ENCODE data around the gene MYO9B. TPM values are rescaled to one million over a fixed set of nuclear protein-coding genes. Genes with fewer than 3 reads are reported as not detected.
"Not testable (repeated sequence)": the region's sequence is repeated elsewhere in the genome, so short reads cannot be mapped to it uniquely, and the experiment has no call there.

The MYO9B gene
- total RNA-seq, 1 donor from 2014 or later, result 33.2 TPM

- intact Hi-C loops (cut with DNase I), result loop anchor here (2.0 to 5.0 kb wide), 2 partner anchors 57 to 147 kb away; partner anchors contain the start of gene OCEL1
- DNase-seq (ENCODE audit: missing footprints) (peak; percentile 82), ATAC-seq (peak; percentile 55)
Measured at GRCh38 chr19:17079710-17080439, 4.3 kb downstream of the MYO9B start.

GRCh38 chr19:17080440-17080801 is 4.8 kb downstream of the MYO9B start:
- intact Hi-C loops (cut with DNase I), result loop anchor here (2.0 kb wide), 1 partner anchor 56 kb away; no protein-coding TSS in a partner anchor
- DNase-seq (ENCODE audit: missing footprints), result no peak
- no peak for ATAC-seq

GRCh38 chr19:17081672-17082630 is 6.4 kb downstream of the MYO9B start:
- no peak for DNase-seq (ENCODE audit: missing footprints)
- ATAC-seq, result no peak
- intact Hi-C loops (cut with DNase I), result loop anchor here (2.0 kb wide), 1 partner anchor 55 kb away; no protein-coding TSS in a partner anchor

DNA sequence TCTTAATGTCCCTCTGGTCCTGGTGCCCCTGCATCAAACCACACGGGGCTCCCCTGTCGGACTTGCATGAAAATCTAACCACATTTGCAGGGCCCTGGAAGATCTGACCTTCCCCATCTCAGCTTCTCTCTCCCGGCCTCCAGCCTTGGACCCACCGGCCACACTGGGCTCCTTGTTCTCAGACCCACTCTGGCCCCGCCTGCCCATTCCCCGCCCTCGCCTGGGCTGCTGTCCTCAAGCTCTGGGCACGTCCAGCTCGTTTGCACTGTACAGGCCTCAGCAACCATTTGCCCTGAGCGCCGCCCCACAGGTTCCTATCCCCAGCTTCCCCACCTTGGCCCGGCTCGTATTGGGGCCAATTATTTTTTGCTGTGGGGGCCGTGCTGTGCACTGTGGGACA is 10.5 kb downstream of the MYO9B start:
- ATAC-seq, result no peak
- intact Hi-C loops (cut with DNase I), result no loop called here

GRCh38 chr19:17086834-17087233 is 11.3 kb downstream of the MYO9B start:
- ATAC-seq (no peak), DNase-seq (ENCODE audit: missing footprints) (no peak)
- intact Hi-C loops (cut with DNase I), result no loop called here

More for the DNA sequence above, 10.5 kb downstream of the MYO9B start:
- DNase-seq (ENCODE audit: missing footprints), result no peak

- intact Hi-C loops (cut with DNase I), result no loop called here
- ATAC-seq (no peak), DNase-seq (ENCODE audit: missing footprints) (no peak)
Measured at GRCh38 chr19:17088552-17088951, 13.0 kb downstream of the MYO9B start.

- DNase-seq (ENCODE audit: missing footprints) (no peak), ATAC-seq (no peak)
- intact Hi-C loops (cut with DNase I), result no loop called here
Measured at GRCh38 chr19:17090583-17090982, 15.0 kb downstream of the MYO9B start.

DNA sequence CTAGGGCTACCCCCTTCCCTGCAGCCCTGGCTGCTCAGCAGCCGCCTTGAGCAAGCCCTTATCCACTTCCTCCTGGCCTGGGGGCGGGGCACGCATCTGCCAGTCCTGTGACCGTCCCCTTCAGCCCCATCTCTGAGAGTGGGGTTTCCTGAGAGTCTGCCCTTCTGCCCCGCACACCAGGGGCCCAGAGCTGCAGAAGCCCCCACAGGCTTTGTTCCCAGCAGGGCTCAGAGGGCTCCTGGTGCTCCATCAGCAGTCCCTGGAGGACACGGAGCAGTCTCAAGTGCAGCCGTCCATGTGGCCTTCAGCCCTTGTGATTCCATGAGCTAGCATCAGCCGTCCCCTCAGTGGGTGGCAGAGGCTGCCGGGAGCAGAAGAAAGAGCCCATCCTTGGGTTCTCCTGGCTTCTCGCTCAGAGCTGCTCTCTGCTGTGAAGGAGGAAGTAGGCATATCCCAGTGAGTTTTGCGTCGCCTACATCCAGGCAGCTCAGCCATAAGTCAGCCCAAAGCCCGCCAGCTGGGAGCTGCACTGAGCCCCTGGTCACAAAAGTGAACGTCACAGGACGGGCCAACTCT is 16.3 kb downstream of the MYO9B start:
- ATAC-seq, result no peak

DNA sequence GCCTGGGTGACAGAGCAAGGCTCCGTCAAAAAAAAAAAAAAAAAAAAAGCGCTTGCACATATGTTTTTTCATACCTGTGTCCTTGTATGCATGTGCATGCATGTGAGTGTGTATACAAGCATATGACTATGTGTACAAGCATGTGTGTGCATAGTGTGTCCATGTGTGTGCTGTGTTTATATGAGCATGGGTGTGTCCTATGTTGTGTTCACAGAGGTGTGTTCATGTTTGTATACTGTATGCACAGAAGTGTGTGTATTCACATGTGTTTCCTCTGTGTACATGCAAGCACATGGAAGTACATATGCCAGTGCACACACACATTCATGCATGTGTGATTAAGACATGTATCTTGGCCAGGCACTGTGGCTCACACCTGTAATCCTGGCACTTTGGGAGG is 17.1 kb downstream of the MYO9B start:
- DNase-seq (ENCODE audit: missing footprints) (no peak), ATAC-seq (no peak)
- intact Hi-C loops (cut with DNase I), result no loop called here

More for the DNA sequence above, 16.3 kb downstream of the MYO9B start:
- DNase-seq (ENCODE audit: missing footprints), result peak; percentile 89
- intact Hi-C loops (cut with DNase I), result no loop called here

GRCh38 chr19:17094694-17095093 is 19.1 kb downstream of the MYO9B start:
- DNase-seq (ENCODE audit: missing footprints); ATAC-seq; intact Hi-C loops (cut with DNase I): not testable (repeated sequence)

DNA sequence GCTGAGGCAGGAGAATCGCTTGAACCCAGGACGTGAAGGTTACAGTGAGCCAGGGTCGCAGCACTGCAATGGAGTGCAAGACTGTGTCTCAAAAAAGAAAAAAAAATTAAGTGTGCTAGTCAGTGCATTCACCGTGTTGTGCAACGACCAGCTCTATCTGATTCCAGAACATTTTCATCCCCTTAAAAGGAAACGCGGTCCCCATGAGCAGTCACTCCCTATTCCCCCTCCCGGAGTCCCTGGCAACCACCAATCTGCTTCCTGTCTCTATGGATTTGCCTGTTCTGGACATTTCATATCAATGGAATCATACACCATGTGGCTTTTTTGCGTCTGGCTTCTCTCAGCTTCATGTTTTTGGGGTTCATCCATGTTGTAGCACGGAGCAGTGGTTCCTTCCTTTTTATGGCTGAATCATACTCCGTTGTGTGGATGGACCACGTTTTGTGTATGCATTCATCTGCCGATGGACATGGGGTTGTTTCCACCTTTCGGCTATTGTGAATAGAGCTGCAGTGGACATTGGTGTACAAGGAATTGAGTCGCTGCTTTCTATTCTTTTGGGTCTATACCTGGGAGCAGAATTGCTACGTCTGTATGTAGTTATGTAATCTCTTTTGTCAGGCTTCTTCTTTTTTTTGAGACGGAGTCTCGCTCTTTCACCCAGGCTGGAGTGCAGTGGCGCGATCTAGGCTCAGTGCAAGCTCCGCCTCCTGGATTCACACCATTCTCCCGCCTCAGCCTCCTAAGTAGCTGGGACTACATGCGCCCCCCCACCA is 19.8 kb downstream of the MYO9B start:
- intact Hi-C loops (cut with DNase I), result no loop called here
- peak; percentile 88 for ATAC-seq
- DNase-seq (ENCODE audit: missing footprints), result no peak

GRCh38 chr19:17097593-17098126 is 22.1 kb downstream of the MYO9B start:
- intact Hi-C loops (cut with DNase I), result no loop called here

GRCh38 chr19:17098326-17098725 is 22.7 kb downstream of the MYO9B start:
- intact Hi-C loops (cut with DNase I), result no loop called here
- ATAC-seq (no peak), DNase-seq (ENCODE audit: missing footprints) (no peak)

More at GRCh38 chr19:17097593-17098126, 22.1 kb downstream of the MYO9B start:
- ATAC-seq, result peak; percentile 58
- no peak for DNase-seq (ENCODE audit: missing footprints)

DNA sequence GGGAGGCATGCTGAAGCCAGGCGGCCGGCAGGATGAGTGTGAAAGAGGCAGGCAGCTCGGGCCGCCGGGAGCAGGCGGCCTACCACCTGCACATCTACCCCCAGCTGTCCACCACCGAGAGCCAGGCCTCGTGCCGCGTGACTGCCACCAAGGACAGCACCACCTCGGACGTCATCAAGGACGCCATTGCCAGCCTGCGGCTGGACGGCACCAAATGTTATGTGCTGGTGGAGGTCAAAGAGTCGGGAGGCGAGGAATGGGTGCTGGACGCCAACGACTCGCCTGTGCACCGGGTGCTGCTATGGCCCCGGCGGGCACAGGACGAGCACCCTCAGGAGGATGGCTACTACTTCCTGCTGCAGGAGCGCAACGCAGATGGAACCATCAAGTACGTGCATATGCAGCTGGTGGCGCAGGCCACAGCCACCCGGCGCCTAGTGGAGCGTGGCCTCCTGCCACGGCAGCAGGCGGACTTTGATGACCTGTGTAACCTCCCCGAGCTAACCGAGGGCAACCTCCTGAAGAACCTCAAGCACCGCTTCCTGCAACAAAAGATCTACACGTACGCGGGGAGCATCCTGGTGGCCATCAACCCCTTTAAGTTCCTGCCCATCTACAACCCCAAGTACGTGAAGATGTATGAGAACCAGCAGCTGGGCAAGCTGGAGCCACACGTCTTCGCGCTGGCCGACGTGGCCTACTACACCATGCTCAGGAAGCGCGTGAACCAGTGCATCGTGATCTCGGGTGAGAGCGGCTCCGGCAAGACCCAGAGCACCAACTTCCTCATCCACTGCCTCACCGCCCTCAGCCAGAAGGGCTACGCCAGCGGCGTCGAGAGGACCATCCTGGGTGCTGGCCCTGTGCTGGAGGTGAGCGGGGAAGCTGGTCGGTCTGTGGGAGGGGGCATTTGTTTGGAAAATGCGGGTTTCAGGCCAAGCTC is 26.4 kb downstream of the MYO9B start:
- intact Hi-C loops (cut with DNase I), result no loop called here
- no peak for ATAC-seq

DNA sequence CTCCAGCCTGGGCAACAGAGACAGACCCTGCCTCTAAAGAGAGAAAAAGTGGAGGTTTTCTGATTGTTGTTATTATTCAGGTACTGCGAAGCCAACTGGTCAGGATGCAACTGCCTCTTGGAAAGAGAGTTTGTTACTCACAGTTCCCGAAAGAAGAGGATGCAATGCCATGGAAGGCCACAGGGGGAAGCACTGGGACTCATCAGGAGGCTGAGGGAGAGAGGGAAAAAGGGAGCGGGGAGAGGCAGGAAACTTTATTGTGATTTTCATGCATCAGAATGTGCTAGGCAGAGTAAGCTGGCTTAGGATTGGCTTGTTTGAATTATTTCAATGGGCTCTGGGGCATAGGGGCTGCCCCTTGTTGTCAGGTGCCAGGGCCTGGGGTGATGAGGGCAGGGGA is 27.6 kb downstream of the MYO9B start:
- intact Hi-C loops (cut with DNase I), result no loop called here
- no peak for ATAC-seq
- DNase-seq (ENCODE audit: missing footprints), result no peak

More for the DNA sequence above, 26.4 kb downstream of the MYO9B start:
- no peak for DNase-seq (ENCODE audit: missing footprints)

DNA sequence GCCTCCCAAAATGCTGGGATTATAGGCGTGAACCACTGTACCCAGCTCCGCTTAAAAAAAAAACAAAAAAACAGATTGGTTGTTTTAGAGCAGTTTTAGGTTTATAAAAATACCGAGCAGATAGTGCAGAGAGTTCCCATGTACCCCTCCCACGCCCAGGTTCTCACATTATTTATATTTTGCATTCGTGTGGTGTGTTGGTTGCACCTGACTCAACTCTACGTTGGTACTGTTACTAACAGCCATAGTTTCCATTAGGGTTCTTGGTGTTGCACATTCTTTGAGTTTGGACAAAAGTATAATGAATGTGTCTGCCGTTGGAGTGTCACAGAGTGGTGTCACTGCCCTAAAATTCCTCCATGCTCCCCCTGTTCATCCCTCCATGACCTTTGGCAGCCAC is 29.1 kb downstream of the MYO9B start:
- ATAC-seq (no peak), DNase-seq (ENCODE audit: missing footprints) (no peak)
- intact Hi-C loops (cut with DNase I), result no loop called here

- intact Hi-C loops (cut with DNase I), result no loop called here
- no peak for DNase-seq (ENCODE audit: missing footprints)
- no peak for ATAC-seq
Measured at GRCh38 chr19:17105556-17105955, 30.0 kb downstream of the MYO9B start.

All from Right ventricle myocardium inferior (tissue), 1 donor.